Naive thymus-derived CD4-positive, alpha-beta T cell (primary cell): Measurements from ENCODE around the gene SERINC5. TPM values are rescaled to one million over a fixed set of nuclear protein-coding genes. Genes with fewer than 3 reads are reported as not detected.
A peak's percentile ranks its signal among the peaks of the same experiment; 100 is the strongest.

Source experiments
- ATAC-seq: fragments of 150-1000 bp; cut with Tn5 transposase; 2 replicates; pipeline ENCODE4 v1.10.0; 2021; ENCODE audit warnings: mild to moderate bottlenecking, moderate library complexity
- CTCF ChIA-PET: fragments of 350-600 bp; sonication (Branson Sonifier 250); formaldehyde crosslinking; loops from one replicate; lab custom pipeline; 2021; ENCODE audit warnings: antibody characterized with exemption; lab: Charles Lee
- POLR2A ChIA-PET: fragments of 350-600 bp; sonication (Branson Sonifier 250); formaldehyde crosslinking; loops from one replicate; lab custom pipeline; 2021; ENCODE audit warnings: antibody characterized with exemption, inconsistent platforms; lab: Charles Lee
- DNase-seq, 9 donors: peaks; one replicate each; pipeline versions ENCODE4 v3.0.0 to v3.0.0-alpha.2; 2020 to 2022; ENCODE audit warnings: mixed read lengths in 1 of 9
- H3K27ac ChIP-seq: one replicate; pipeline ENCODE4 v1.7.0; 2013; ENCODE audit warnings: mild to moderate bottlenecking, low read depth, low read length, moderate library complexity
- H3K27me3 ChIP-seq, 2 donors: one replicate each; pipeline ENCODE4 v1.7.0; 2013; ENCODE audit warnings: low read length in 2 of 2, mild to moderate bottlenecking in 2 of 2, moderate library complexity in 2 of 2; ENCODE audit not compliant: control insufficient read depth in 2 of 2, insufficient read depth in 2 of 2
- H3K36me3 ChIP-seq, 3 experiments: 1 replicate in 2 of 3; 2 replicates in 1 of 3; pipeline ENCODE4 v1.7.0; 2013; ENCODE audit warnings: low read length in 3 of 3, mild to moderate bottlenecking in 3 of 3, moderate library complexity in 1 of 3; ENCODE audit not compliant: insufficient read depth in 3 of 3, control insufficient read depth in 2 of 3
- H3K4me1 ChIP-seq, 2 donors: one replicate each; pipeline ENCODE4 v1.7.0; 2013; ENCODE audit warnings: low read length in 2 of 2, mild to moderate bottlenecking in 2 of 2, moderate library complexity in 1 of 2; ENCODE audit not compliant: control insufficient read depth in 2 of 2, insufficient read depth in 2 of 2
- H3K4me3 ChIP-seq: 2 replicates; pipeline ENCODE4 v1.7.0; 2013; ENCODE audit warnings: mild to moderate bottlenecking, low read length
- H3K9me3 ChIP-seq, 3 experiments: 1 replicate in 2 of 3; 2 replicates in 1 of 3; pipeline ENCODE4 v1.7.0; 2013; ENCODE audit warnings: low read length in 3 of 3; ENCODE audit not compliant: control insufficient read depth in 2 of 3
- H3K27ac Mint-ChIP-seq, 9 donors: one replicate each; pipeline ENCODE4 v1.8.0; 2020 to 2022; ENCODE audit warnings: mixed read lengths in 9 of 9, mild to moderate bottlenecking in 8 of 9, moderate library complexity in 5 of 9, inconsistent platforms in 2 of 9
- H3K27me3 Mint-ChIP-seq, 5 donors: one replicate each; pipeline ENCODE4 v1.8.0; 2021 to 2022; ENCODE audit warnings: mixed read lengths in 5 of 5, mild to moderate bottlenecking in 1 of 5
- H3K36me3 Mint-ChIP-seq, 5 donors: one replicate each; pipeline ENCODE4 v1.8.0; 2020 to 2022; ENCODE audit warnings: mixed read lengths in 5 of 5, mild to moderate bottlenecking in 3 of 5, inconsistent platforms in 1 of 5
- H3K4me1 Mint-ChIP-seq, 7 donors: one replicate each; pipeline ENCODE4 v1.8.0; 2020 to 2022; ENCODE audit warnings: mixed read lengths in 7 of 7, mild to moderate bottlenecking in 3 of 7, inconsistent platforms in 1 of 7
- H3K4me3 Mint-ChIP-seq, 10 donors: one replicate each; pipeline ENCODE4 v1.8.0; 2020 to 2022; ENCODE audit warnings: mild to moderate bottlenecking in 10 of 10, mixed read lengths in 10 of 10, moderate library complexity in 6 of 10, inconsistent platforms in 2 of 10
- H3K9me3 Mint-ChIP-seq, 11 donors: one replicate each; pipeline ENCODE4 v1.8.0; 2020 to 2022; ENCODE audit warnings: mixed read lengths in 11 of 11, mild to moderate bottlenecking in 4 of 11, inconsistent platforms in 1 of 11, moderate library complexity in 1 of 11
- intact Hi-C, 2 donors: fragments of 100-400 bp; cut with micrococcal nuclease; formaldehyde crosslinking; loops; one replicate each; pipeline ENCODE4 v1.15.1; 2023
- polyA plus RNA-seq, 2 donors: library from polyadenylated mRNA; unstranded; fragments of 300-500 nt; fragmentation: Illumina TruSeq; gene quantifications; one replicate each; pipeline ENCODE4 v1.2.3, GENCODE V29; 2021
- total RNA-seq, 6 experiments: library from RNA in 5 of 6; stranded (reverse) in 5 of 6; gene quantifications; 1 replicate in 5 of 6; 2 replicates in 1 of 6; pipeline ENCODE4 v1.2.3 and lab custom pipeline; 2021 to 2026

SERINC5 gene
- total and polyA plus RNA-seq, 7 experiments from 2014 or later = 34.3 to 164 (median 101) TPM

DNA sequence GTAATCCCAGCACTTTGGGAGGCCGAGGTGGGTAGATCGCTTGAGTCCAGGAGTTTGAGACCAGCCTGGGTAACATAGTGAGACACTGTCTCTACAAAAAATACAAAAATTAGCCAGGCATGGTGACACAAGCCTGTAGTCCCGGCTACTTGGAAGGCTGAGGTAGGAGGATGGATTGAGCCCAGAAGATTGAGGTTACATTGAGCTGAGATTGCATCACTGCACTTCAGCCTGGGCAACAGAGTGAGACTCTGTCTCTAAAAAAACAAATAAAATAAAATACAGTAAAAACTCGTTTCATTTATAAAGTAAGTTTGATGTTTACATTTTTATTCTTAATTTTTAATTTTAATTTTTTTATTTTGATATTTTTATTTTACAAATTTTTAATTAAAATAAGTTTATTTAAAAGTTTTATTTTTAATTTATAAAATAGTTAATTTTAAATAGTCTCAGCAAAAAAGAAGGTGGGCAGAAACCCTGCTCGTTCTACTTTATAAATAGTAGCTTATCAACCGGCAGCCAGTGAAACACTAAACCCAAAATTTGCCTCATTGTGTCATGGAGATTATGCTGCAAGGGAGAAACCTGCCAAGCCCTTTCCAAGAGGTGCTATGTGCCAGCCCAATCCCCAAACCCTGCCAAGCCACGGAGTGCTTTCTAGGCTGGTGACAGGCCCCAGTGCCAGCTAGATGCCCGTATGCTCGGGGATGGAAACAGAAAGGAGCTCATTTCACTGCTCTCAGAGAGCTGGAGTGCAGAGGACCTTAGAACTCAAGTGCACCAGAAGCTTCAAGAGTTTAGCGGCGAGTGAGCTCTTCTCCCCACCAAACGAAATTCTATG, 38.9 kb downstream of the SERINC5 start:
- Mint-ChIP-seq H3K4me1 (peaks cover 57 to 100% (median 91%) of the 10 kb centered on the region in 7 donors), H3K27me3 (no peaks in the 10 kb centered on the region), H3K36me3 (peaks cover 14 to 41% (median 27%) of the 10 kb centered on the region in 5 donors), H3K27ac (peak overlapping the region in 8 of 9 donors; percentile 83 to 99 (median 93)), H3K4me3 (peak overlapping the region; percentile 45 to 89 (median 81)), H3K9me3 (peaks cover 0 to 5% (median 0%) of the 10 kb centered on the region in 11 donors)
- no peaks in the 10 kb centered on the region for H3K27me3 ChIP-seq
- peaks cover 0 to 14% (median 0%) of the 10 kb centered on the region in 3 experiments for H3K36me3 ChIP-seq
- H3K4me1 ChIP-seq = peaks cover 15 to 87% of the 10 kb centered on the region in 2 donors
- DNase-seq (peak in 1 of 9 donors; percentile 58), ATAC-seq (no peak)
- no peaks in the 10 kb centered on the region for H3K9me3 ChIP-seq
- ChIA-PET POLR2A (interaction anchor here (0.6 to 6.1 kb wide), 20 partner anchors 9 to 1562 kb away, joined by 3 to 64 read pairs (median 4); partner anchors contain the start of gene SERINC5), CTCF (interaction anchor here (0.8 to 3.6 kb wide), 7 partner anchors 12 to 120 kb away, joined by 3 to 15 read pairs (median 4); no protein-coding TSS in a partner anchor)
- H3K27ac ChIP-seq = peak overlapping the region; percentile 63
- intact Hi-C loops = loop anchor here (1.0 to 5.0 kb wide), 4 partner anchors 10 to 38 kb away; no protein-coding TSS in a partner anchor
- peak overlapping the region; percentile 35 for H3K4me3 ChIP-seq

DNA sequence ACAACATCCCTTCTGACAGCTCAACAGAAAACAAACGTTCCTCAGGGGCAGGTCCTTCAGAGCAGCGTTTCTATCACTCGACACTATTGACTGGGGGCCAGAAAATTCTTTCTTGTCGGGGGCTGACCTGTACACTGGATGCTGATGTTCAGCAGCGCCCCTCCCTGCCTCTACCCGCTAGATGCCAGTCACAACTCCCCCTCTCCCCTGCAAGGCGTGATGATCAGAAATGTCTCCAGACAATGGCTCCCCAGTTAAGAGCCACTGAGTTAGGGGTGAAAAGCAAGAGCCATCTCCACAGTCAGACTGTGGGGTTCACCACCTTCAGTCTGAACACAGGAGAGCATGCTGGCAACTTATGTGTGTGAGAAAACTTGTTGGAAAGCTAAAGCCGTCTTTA, 39.8 kb downstream of the SERINC5 start:
- ATAC-seq = no peak
- Mint-ChIP-seq H3K36me3 (peaks cover 14 to 43% (median 27%) of the 10 kb centered on the region in 5 donors), H3K4me1 (peaks cover 55 to 100% (median 94%) of the 10 kb centered on the region in 7 donors), H3K9me3 (peaks cover 0 to 5% (median 0%) of the 10 kb centered on the region in 11 donors), H3K27me3 (no peaks in the 10 kb centered on the region), H3K4me3 (peak overlapping the region; percentile 35 to 89 (median 66)), H3K27ac (peak overlapping the region; percentile 65 to 99 (median 90))
- peaks cover 22 to 89% of the 10 kb centered on the region in 2 donors for H3K4me1 ChIP-seq
- CTCF ChIA-PET = no interaction called here
- no peak overlapping the region for H3K4me3 ChIP-seq
- H3K27me3 ChIP-seq = no peaks in the 10 kb centered on the region
- H3K36me3 ChIP-seq = peaks cover 0 to 14% (median 0%) of the 10 kb centered on the region in 3 experiments
- intact Hi-C loops = loop anchor here (2.0 to 5.0 kb wide), 3 partner anchors 31 to 39 kb away; no protein-coding TSS in a partner anchor
- H3K9me3 ChIP-seq = no peaks in the 10 kb centered on the region
- peak overlapping the region; percentile 63 for H3K27ac ChIP-seq
- POLR2A ChIA-PET = interaction anchor here (0.7 to 6.1 kb wide), 8 partner anchors 11 to 64 kb away, joined by 3 to 64 read pairs (median 4); partner anchors contain the start of gene SERINC5
- no peak for DNase-seq

DNA sequence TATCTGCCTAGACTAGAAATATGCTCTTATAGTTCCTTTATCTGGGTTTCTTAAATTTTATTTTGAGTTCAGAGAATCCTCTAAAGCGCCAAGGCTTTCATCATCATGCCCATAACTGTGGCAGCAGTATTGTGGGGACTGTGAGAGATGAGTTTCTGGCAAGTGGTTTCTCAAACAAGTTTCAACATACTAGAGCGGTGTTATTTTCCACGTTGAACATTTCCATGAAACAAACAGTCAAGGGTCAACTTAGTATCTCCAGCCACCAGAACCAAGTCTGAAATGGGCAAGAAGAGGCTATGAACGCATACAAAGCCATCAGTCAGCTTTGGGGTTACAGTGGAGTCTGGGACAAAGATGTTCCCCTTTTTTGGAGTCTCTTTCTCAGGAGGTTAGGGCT, 40.3 kb downstream of the SERINC5 start:
- intact Hi-C loops = loop anchor here in 1 of 2 donors (5.0 kb wide), 1 partner anchor 33 kb away; no protein-coding TSS in a partner anchor

DNA sequence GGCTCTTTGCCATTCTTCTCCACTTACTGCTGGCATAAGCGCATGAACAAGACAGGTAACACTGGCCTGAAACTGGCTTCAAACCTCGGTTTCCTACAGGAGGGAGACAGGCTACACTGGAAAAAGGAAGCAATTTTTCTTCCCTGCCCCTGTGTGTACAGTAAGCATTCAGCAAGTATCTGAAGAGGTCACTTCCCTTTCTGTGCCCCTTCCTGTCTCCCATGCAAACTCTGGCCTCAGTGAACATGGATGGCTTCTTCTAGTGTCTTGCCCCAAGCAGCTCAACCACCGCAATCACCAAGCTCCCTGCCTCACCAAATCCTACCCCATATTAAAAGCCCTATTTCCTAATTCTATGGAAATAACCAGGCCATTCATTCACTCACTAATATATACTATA, 42.4 kb downstream of the SERINC5 start:
- H3K27ac Mint-ChIP-seq = peak overlapping the region; percentile 0 to 99 (median 93)
- Histone ChIP-seq H3K27me3 (no peaks in the 10 kb centered on the region), H3K27ac (peak overlapping the region; percentile 4), H3K9me3 (no peaks in the 10 kb centered on the region), H3K4me3 (no peak overlapping the region), H3K4me1 (peaks cover 23 to 91% of the 10 kb centered on the region in 2 donors), H3K36me3 (peaks cover 0 to 5% (median 0%) of the 10 kb centered on the region in 3 experiments)
- peaks cover 14 to 50% (median 26%) of the 10 kb centered on the region in 5 donors for H3K36me3 Mint-ChIP-seq
- intact Hi-C loops = no loop called here
- DNase-seq (no peak), ATAC-seq (peak; percentile 46)
- CTCF ChIA-PET = interaction anchor here (0.9 to 1.8 kb wide), 2 partner anchors 20 to 27 kb away, joined by 3 to 6 read pairs; no protein-coding TSS in a partner anchor
- peak overlapping the region in 9 of 10 donors; percentile 14 to 82 (median 66) for H3K4me3 Mint-ChIP-seq
- peaks cover 0 to 5% (median 0%) of the 10 kb centered on the region in 11 donors for H3K9me3 Mint-ChIP-seq
- no peaks in the 10 kb centered on the region for H3K27me3 Mint-ChIP-seq
- peaks cover 55 to 100% (median 94%) of the 10 kb centered on the region in 7 donors for H3K4me1 Mint-ChIP-seq
- POLR2A ChIA-PET = interaction anchor here (1.3 to 5.6 kb wide), 4 partner anchors 8 to 42 kb away, joined by 3 to 57 read pairs (median 12); partner anchors contain the start of gene SERINC5

More for the DNA sequence above, 40.3 kb downstream of the SERINC5 start:
- DNase-seq (no peak), ATAC-seq (no peak)
- POLR2A ChIA-PET = interaction anchor here (0.7 to 6.1 kb wide), 7 partner anchors 8 to 40 kb away, joined by 3 to 64 read pairs (median 3); partner anchors contain the start of gene SERINC5
- peaks cover 14 to 48% (median 29%) of the 10 kb centered on the region in 5 donors for H3K36me3 Mint-ChIP-seq
- Histone ChIP-seq H3K36me3 (peaks cover 0 to 9% (median 0%) of the 10 kb centered on the region in 3 experiments), H3K4me1 (peaks cover 23 to 90% of the 10 kb centered on the region in 2 donors), H3K27ac (peak overlapping the region; percentile 63), H3K27me3 (no peaks in the 10 kb centered on the region), H3K9me3 (no peaks in the 10 kb centered on the region), H3K4me3 (no peak overlapping the region)
- no peaks in the 10 kb centered on the region for H3K27me3 Mint-ChIP-seq
- H3K4me1 Mint-ChIP-seq = peaks cover 58 to 100% (median 94%) of the 10 kb centered on the region in 7 donors
- peaks cover 0 to 5% (median 0%) of the 10 kb centered on the region in 11 donors for H3K9me3 Mint-ChIP-seq
- peak overlapping the region; percentile 65 to 99 (median 90) for H3K27ac Mint-ChIP-seq
- CTCF ChIA-PET = interaction anchor here (0.7 kb wide), 1 partner anchor 10 kb away, joined by 3 read pairs; no protein-coding TSS in a partner anchor
- peak overlapping the region in 9 of 10 donors; percentile 8 to 89 (median 66) for H3K4me3 Mint-ChIP-seq

DNA sequence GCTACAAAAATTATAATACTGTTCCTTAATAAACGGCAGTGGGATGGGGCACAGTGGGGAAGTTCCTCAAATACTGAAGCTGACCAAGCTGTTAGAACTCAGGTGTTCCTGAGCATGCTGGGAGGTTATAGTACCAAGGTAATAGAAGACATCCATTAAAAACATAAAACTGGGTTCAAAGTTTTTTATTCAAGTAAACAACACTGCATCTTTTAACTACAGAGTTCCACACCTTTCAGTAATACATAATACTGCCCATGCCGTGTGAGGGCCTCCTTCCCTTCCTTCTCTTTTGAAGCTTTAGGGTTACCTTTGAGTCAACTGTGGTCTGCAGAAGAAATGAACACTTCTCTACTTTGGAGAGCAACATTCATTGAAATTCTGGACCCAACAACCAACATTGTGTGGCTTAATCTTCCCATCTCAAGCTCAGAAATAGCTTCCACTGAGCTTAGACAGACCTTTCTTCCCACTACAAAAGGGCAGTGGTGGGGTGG, 43.6 kb downstream of the SERINC5 start:
- Mint-ChIP-seq H3K36me3 (peaks cover 14 to 49% (median 26%) of the 10 kb centered on the region in 5 donors), H3K4me3 (peak overlapping the region; percentile 12 to 85 (median 72)), H3K27me3 (no peaks in the 10 kb centered on the region), H3K27ac (peak overlapping the region in 8 of 9 donors; percentile 76 to 99 (median 94)), H3K9me3 (peaks cover 0 to 5% (median 0%) of the 10 kb centered on the region in 11 donors), H3K4me1 (peaks cover 47 to 100% (median 96%) of the 10 kb centered on the region in 7 donors)
- ATAC-seq (peak; percentile 16), DNase-seq (no peak)
- ChIA-PET CTCF (interaction anchor here (1.1 to 1.8 kb wide), 3 partner anchors 19 to 120 kb away, joined by 3 to 9 read pairs (median 6); no protein-coding TSS in a partner anchor), POLR2A (interaction anchor here (0.6 to 5.6 kb wide), 18 partner anchors 9 to 109 kb away, joined by 3 to 57 read pairs (median 4); partner anchors contain the start of gene SERINC5)
- Histone ChIP-seq H3K4me1 (peaks cover 30 to 89% of the 10 kb centered on the region in 2 donors), H3K27me3 (no peaks in the 10 kb centered on the region), H3K27ac (peak overlapping the region; percentile 47), H3K36me3 (peaks cover 0 to 5% (median 0%) of the 10 kb centered on the region in 3 experiments), H3K4me3 (no peak overlapping the region), H3K9me3 (no peaks in the 10 kb centered on the region)
- intact Hi-C loops = no loop called here
